A549 treated with CpdA at 1 μM for 4 hours (cell line): Measurements from ENCODE around the gene TSPAN11. TPM values are rescaled to one million over a fixed set of nuclear protein-coding genes. Genes with fewer than 3 reads are reported as not detected.

ENCODE experiments used
- total RNA-seq: library from RNA; stranded (reverse); fragments of 200-300 nt; extraction: Qiagen RNA extraction; gene quantifications from 5 replicates; pipeline ENCODE4 v1.2.3, GENCODE V29; 2022; ENCODE audit warnings: low read depth

The TSPAN11 gene
- 0.05 to 0.16 TPM (median 0.08 TPM) in 5 replicates for total RNA-seq

DNA sequence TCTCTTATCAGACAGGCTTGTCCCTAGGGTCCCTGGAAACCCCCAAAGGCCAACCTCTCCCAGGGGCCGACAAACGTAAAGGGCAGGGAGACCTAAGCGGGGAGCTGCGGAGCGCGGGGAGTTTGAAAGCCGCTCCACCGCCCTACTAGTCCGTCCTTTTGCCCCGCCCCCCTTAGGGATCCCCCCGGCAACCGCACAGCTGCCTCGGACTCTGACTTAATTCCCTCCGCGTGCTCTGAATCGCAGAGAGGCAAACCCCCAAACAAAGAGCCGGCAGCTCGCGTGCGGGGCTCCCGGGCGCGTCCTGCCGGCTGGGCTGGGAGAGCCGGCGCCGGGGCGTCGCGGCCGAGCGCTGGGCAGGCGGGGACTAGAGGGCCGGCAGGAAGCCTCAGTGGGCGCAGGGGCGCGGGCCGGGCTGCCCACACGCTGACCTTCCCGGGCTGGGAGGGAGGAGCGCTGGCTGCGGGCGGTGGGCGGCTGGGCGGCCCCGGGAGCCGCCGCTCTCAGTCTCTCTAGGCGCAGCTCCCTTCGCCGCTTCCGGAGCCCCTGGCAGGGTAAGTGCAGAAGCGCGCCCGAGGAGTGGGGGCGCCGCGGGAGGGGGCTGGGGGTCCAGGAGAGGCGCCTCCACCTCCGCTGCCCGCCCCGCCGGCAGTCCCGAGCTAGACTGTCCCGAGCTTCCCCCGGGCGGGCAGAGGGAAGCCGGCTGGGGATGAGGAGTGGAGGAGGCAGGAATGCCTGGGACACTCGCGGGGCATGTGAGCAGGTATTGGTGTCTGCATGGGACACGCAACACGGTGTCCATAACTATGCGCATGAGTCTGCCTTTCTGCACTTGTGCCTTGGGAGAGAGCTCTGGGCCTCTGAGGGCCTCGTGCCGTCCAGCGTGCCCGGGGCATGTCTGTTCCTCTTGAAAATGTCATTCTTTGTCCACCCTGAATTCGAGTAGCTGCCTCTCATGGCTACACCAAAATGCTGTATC, at the start of gene TSPAN11:
TSS of gene TSPAN11 (plus strand) at position 506 of the 979 bp plus-strand sequence. CDS start 27,244 bp downstream, outside the sequence.

Other genes starting within 250 kb of the TSPAN11 start
- gene IPO8, start 230.9 kb upstream of the TSPAN11 start, total RNA-seq = 15.3 to 25.1 TPM (median 19.2 TPM) in 5 replicates
- gene CAPRIN2, start 171.8 kb upstream of the TSPAN11 start, total RNA-seq = 17.7 to 30.4 TPM (median 23.1 TPM) in 5 replicates
- 43.3 to 55.0 TPM (median 49.2 TPM) in 5 replicates for gene DDX11, start 147.1 kb downstream of the TSPAN11 start, total RNA-seq